ENCODE measurements around the gene GP1BB. TPM values are rescaled to one million over a fixed set of nuclear protein-coding genes. Genes with fewer than 3 reads are reported as not detected.
"Not testable (repeated sequence)": the region's sequence is repeated elsewhere in the genome, so short reads cannot be mapped to it uniquely, and the experiment has no call there.

GP1BB gene
- total RNA-seq, 1 experiment from 2014 or later, result 30.2 TPM

GRCh38 chr22:19693981-19694670 lies 29.2 kb upstream of the GP1BB start:
- DNase-seq (ENCODE audit: low read depth), result no peak

DNA sequence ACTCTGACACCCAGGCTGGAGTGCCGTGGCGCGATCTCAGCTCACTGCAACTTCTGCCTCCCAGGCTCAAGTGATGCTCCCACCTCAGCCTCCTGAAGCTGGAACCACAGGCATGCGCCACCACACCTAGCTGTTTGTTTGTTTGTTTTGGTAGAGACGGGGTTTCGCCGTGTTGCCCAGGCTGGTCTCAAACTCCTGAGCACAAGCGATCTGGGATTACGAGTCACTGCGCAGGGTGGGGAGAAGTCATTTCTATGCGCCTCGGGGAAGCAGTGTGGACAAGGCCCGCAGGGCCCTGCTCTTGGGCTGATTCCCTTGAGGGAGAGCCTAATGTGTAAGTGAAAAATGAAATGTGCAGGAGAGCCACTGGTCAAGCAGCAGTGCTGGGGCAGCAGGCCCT lies 28.6 kb upstream of the GP1BB start:
- no peak for DNase-seq (ENCODE audit: low read depth)

DNA sequence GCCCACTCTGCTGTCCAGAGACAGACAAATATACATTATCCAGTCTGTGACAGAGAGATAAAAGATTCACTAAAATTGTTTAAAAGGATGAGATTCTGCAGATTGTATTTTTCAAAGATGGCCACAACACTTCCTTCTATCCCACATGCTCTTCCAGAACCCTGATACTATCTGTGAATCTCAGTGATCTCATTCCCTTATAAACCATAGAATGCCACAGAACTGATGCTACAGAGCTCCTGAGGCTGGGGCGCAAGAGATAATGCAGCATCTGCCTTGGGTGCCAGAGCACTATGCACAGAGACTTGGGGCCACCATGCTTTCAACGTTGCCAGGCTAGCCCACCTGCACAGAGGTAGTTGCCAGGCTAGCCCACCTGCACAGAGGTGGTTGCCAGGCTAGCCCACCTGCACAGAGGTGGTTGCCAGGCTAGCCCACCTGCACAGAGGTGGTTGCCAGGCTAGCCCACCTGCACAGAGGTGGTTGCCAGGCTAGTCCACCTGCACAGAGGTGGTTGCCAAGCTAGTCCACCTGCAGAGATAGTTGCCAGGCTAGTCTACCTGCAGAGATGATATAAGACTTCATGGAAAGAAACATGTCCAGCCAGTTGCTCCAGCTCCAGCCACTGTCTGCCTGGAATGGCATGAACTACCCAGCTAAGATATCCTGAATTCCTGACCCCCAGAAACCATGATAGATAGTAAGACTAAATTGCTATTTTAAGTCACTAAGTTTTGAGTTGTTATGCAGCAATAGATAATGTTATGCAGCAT lies 26.6 kb upstream of the GP1BB start:
- DNase-seq (ENCODE audit: low read depth), result no peak

- not testable (repeated sequence) for DNase-seq (ENCODE audit: low read depth)
Measured at GRCh38 chr22:19697871-19698270, 25.5 kb upstream of the GP1BB start.

- DNase-seq (ENCODE audit: low read depth), result no peak
Measured at GRCh38 chr22:19700790-19701419, 22.4 kb upstream of the GP1BB start.

- no peak for DNase-seq (ENCODE audit: low read depth)
Measured at GRCh38 chr22:19701420-19702145, 21.8 kb upstream of the GP1BB start.

- no peak for DNase-seq (ENCODE audit: low read depth)
Measured at GRCh38 chr22:19703869-19704268, 19.5 kb upstream of the GP1BB start.

- no peak for DNase-seq (ENCODE audit: low read depth)
Measured at GRCh38 chr22:19704355-19705015, 18.9 kb upstream of the GP1BB start.

- no peak for DNase-seq (ENCODE audit: low read depth)
Measured at GRCh38 chr22:19705181-19705934, 18.0 kb upstream of the GP1BB start.

DNA sequence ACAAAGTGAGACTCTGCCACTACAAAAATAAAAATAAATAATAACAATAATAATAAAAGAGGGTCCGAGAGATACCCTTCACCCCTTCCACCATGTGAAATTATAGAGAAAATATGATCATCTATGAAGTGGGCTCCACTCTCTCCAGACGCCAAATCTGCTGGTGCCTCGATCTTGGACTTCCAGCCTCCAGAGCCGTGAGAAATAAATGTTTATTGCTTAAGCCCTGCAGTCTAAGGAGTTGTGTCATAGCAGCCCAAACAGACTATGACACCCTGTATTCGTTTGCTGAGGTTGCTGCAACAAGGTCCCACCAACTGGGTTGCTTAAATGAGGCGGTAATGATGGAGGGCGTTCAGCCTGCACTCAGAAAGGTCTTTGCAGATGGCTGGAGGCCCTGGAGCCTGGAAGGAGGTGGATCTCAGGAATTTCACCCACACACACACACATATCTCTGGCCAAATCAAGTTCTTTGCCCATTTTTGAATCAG lies 16.6 kb upstream of the GP1BB start:
- DNase-seq (ENCODE audit: low read depth), result no peak

GRCh38 chr22:19707347-19708290 lies 15.7 kb upstream of the GP1BB start:
- no peak for DNase-seq (ENCODE audit: low read depth)

- DNase-seq (ENCODE audit: low read depth), result no peak
Measured at GRCh38 chr22:19708321-19709011, 14.9 kb upstream of the GP1BB start.

DNA sequence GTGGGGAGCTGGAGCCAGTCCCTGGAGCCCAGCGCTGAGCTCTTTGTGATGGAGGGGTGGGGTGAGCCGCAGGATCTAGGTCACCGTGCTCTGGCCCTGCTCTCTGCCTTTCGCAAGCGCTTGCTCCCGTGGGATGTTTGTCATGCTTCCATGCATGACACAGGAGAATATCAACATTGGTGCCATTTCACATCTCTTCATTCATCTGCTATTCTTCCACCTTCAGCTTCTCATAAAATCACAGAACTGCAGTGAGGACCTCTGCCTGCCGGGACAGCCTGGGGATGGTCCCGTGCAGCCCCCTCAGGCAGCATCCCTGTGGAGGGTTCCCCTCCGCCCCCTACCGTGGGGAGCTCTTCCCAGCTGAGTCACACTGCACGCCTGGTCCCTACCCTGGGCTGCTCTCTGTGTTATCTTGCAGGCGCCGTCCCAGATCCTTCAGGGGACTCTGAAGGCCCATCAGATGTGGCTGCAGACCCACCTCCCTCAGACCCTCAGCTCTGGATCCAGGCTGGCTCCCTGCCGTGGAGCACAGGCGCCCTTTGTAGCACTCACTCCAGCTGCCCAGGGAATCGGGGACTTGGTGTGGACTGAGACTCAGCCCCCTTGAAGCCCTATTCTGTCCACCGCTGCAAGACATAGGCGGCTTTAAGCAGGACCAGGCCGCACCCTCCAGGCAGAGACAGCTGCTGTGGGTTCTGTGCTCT lies 14.1 kb upstream of the GP1BB start:
- peak; percentile 28 for DNase-seq (ENCODE audit: low read depth)

- no peak for DNase-seq (ENCODE audit: low read depth)
Measured at GRCh38 chr22:19710020-19710768, 13.1 kb upstream of the GP1BB start.

- no peak for DNase-seq (ENCODE audit: low read depth)
Measured at GRCh38 chr22:19710769-19711106, 12.6 kb upstream of the GP1BB start.

- no peak for DNase-seq (ENCODE audit: low read depth)
Measured at GRCh38 chr22:19713245-19713644, 10.1 kb upstream of the GP1BB start.

- no peak for DNase-seq (ENCODE audit: low read depth)
Measured at GRCh38 chr22:19713650-19714311, 9.6 kb upstream of the GP1BB start.

Measured in LHCN-M2 (cell line).